Breast epithelium (tissue), 4 donors: ENCODE results near the gene LPCAT2. TPM values are rescaled to one million over a fixed set of nuclear protein-coding genes. Genes with fewer than 3 reads are reported as not detected.

ENCODE experiments used
- DNase-seq, 2 donors: peaks; one replicate each; pipeline ENCODE4 v3.0.0-alpha.2; 2019; ENCODE audit warnings: low spot score in 2 of 2
- H3K27ac ChIP-seq, 2 donors: fragments of 200-600 bp; sonication (generic) in 1 of 2; one replicate each; pipeline ENCODE4 v1.5.1; 2016 to 2019; ENCODE audit warnings: mild to moderate bottlenecking in 1 of 2
- H3K27me3 ChIP-seq, 2 donors: fragments of 200-600 bp; sonication (generic) in 1 of 2; one replicate each; pipeline versions ENCODE4 v1.5.1 to v1.6.0; 2017 to 2019; ENCODE audit warnings: control low read depth in 1 of 2, mild to moderate bottlenecking in 1 of 2
- H3K36me3 ChIP-seq: fragments of 200-600 bp; one replicate; pipeline ENCODE4 v1.5.1; 2019
- H3K4me1 ChIP-seq, 2 donors: fragments of 200-600 bp; sonication (generic); one replicate each; pipeline ENCODE4 v1.5.1; 2016 to 2019; ENCODE audit warnings: control low read depth in 1 of 2
- H3K4me3 ChIP-seq, 3 donors: fragments of 200-600 bp; sonication (generic); 1 replicate in 2 of 3; 2 replicates in 1 of 3; pipeline ENCODE4 v1.5.1; 2016 to 2019; ENCODE audit warnings: mild to moderate bottlenecking in 3 of 3, moderate library complexity in 2 of 3
- H3K9me3 ChIP-seq, 2 donors: fragments of 200-600 bp; sonication (generic) in 1 of 2; one replicate each; pipeline ENCODE4 v1.5.1; 2016 to 2019; ENCODE audit warnings: control low read depth in 1 of 2
- CTCF ChIP-seq, 3 donors: fragments of 450-650 bp; IDR thresholded peaks; one replicate each; pipeline ENCODE4 v1.5.1; 2016 to 2017; ENCODE audit warnings: antibody characterized with exemption in 3 of 3, mild to moderate bottlenecking in 3 of 3, moderate library complexity in 3 of 3
- POLR2A ChIP-seq: fragments of 450-650 bp; IDR thresholded peaks from one replicate; pipeline ENCODE4 v1.6.1; 2016; ENCODE audit warnings: antibody characterized with exemption, mild to moderate bottlenecking, moderate library complexity
- POLR2AphosphoS5 ChIP-seq, 3 donors: sonication (generic); formaldehyde crosslinking; IDR thresholded peaks; one replicate each; pipeline ENCODE4 v1.6.1; 2017; ENCODE audit warnings: antibody characterized with exemption in 3 of 3
- intact Hi-C: fragments of 100-400 bp; cut with DNase I; formaldehyde crosslinking; loops from one replicate; pipeline ENCODE4 v1.15.1; 2023; ENCODE audit warnings: low total_unique reads
- total RNA-seq, 3 donors: library from RNA; depleted of rRNA; stranded (reverse); fragments of >200 nt; gene quantifications; one replicate each; pipeline ENCODE4 v1.1.0, GENCODE V29; 2016

Gene LPCAT2
- total RNA-seq, 3 donors from 2014 or later, result 12.3 to 35.9 (median 24.3) TPM

GRCh38 chr16:55559933-55560516 lies 51.2 kb downstream of the LPCAT2 start:
- no peaks in the 10 kb centered on the region for H3K36me3 ChIP-seq
- intact Hi-C loops, result loop anchor here (10.0 kb wide), 1 partner anchor 755 kb away; no protein-coding TSS in a partner anchor
- no peaks in the 10 kb centered on the region for H3K27me3 ChIP-seq
- H3K4me1 ChIP-seq, result peaks cover 0 to 5% of the 10 kb centered on the region in 2 donors
- no peak overlapping the region for H3K4me3 ChIP-seq
- H3K9me3 ChIP-seq, result no peaks in the 10 kb centered on the region
- no peak for DNase-seq
- TF ChIP-seq CTCF (IDR thresholded peaks at IDR 0.05), result no peak
- no peak for TF ChIP-seq POLR2A
- no peak for TF ChIP-seq POLR2AphosphoS5 (IDR thresholded peaks at IDR 0.05)
- no peak overlapping the region for H3K27ac ChIP-seq

- DNase-seq, result no peak
- H3K4me3 ChIP-seq, result no peak overlapping the region
- no peak for TF ChIP-seq CTCF (IDR thresholded peaks at IDR 0.05)
- no peak for TF ChIP-seq POLR2A
- no peak for TF ChIP-seq POLR2AphosphoS5 (IDR thresholded peaks at IDR 0.05)
- intact Hi-C loops, result no loop called here
- H3K27ac ChIP-seq, result no peak overlapping the region
- H3K36me3 ChIP-seq, result no peaks in the 10 kb centered on the region
- H3K9me3 ChIP-seq, result no peaks in the 10 kb centered on the region
- H3K27me3 ChIP-seq, result no peaks in the 10 kb centered on the region
- peaks cover 0 to 5% of the 10 kb centered on the region in 2 donors for H3K4me1 ChIP-seq
These were observed 52.5 kb downstream of the LPCAT2 start for GRCh38 chr16:55561319-55561848.

GRCh38 chr16:55562936-55563335 lies 54.1 kb downstream of the LPCAT2 start:
- H3K4me3 ChIP-seq, result no peak overlapping the region
- intact Hi-C loops, result no loop called here
- H3K27ac ChIP-seq, result no peak overlapping the region
- no peaks in the 10 kb centered on the region for H3K27me3 ChIP-seq
- no peaks in the 10 kb centered on the region for H3K9me3 ChIP-seq
- H3K4me1 ChIP-seq, result peaks cover 0 to 5% of the 10 kb centered on the region in 2 donors
- no peak for TF ChIP-seq POLR2AphosphoS5 (IDR thresholded peaks at IDR 0.05)
- TF ChIP-seq POLR2A, result no peak
- no peak for TF ChIP-seq CTCF (IDR thresholded peaks at IDR 0.05)
- no peak for DNase-seq
- no peaks in the 10 kb centered on the region for H3K36me3 ChIP-seq

DNA sequence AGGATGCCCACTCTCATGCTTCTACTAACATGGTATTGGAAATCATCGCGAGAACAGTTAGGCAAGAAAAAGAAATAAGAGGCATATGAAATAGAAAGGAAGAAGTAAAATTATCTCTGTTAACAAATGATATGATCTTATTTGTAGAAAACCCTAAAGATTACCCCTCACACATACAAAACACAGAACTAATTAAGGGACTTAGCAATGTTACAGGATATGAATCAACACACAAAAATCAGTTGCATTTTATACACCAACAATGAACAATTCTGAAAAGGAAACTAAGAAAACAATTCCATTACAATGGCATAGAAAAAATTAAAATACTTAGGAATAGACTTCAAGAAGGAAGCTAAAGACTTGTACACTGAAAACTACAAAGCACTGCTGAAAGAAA lies 54.9 kb downstream of the LPCAT2 start:
- Histone ChIP-seq H3K9me3 (no peaks in the 10 kb centered on the region), H3K36me3 (no peaks in the 10 kb centered on the region)
- intact Hi-C loops, result no loop called here

More for the DNA sequence above, 54.9 kb downstream of the LPCAT2 start:
- Histone ChIP-seq H3K4me1 (peaks cover 0 to 5% of the 10 kb centered on the region in 2 donors), H3K27ac (no peak overlapping the region), H3K4me3 (no peak overlapping the region), H3K27me3 (no peaks in the 10 kb centered on the region)
- no peak for DNase-seq
- no peak for TF ChIP-seq POLR2A
- TF ChIP-seq CTCF (IDR thresholded peaks at IDR 0.05), result no peak
- TF ChIP-seq POLR2AphosphoS5 (IDR thresholded peaks at IDR 0.05), result no peak
